KBM-7 (cell line): ENCODE data around the gene TTC23L.

ENCODE experiments used
- DNase-seq: peaks from one replicate; pipeline ENCODE4 v3.0.0-alpha.2; 2015
- in situ Hi-C: fragments of 300-500 bp; cut with MboI; formaldehyde crosslinking; loops from 2 replicates; pipeline ENCODE4 v1.14.3; 2020; ENCODE audit warnings: low sequenced_read_pairs, low pct_unique_long_range_greater_than_20kb, mixed read lengths

The TTC23L gene

GRCh38 chr5:34932947-34933346 lies 94.0 kb downstream of the TTC23L start:
- DNase-seq = no peak
- in situ Hi-C loops = no loop called here

- no peak for DNase-seq
- in situ Hi-C loops = no loop called here
Observed at GRCh38 chr5:34941936-34942335, 103.0 kb downstream of the TTC23L start.

GRCh38 chr5:34944044-34944443 lies 105.1 kb downstream of the TTC23L start:
- in situ Hi-C loops = no loop called here
- no peak for DNase-seq

- no peak for DNase-seq
- in situ Hi-C loops = no loop called here
Observed at GRCh38 chr5:34944460-34945047, 105.6 kb downstream of the TTC23L start.
